ENCODE measurements around the gene ATP11B. TPM values are rescaled to one million over a fixed set of nuclear protein-coding genes. Genes with fewer than 3 reads are reported as not detected.
"Not testable (repeated sequence)": the region's sequence is repeated elsewhere in the genome, so short reads cannot be mapped to it uniquely, and the experiment has no call there.

ATP11B gene
- total RNA-seq, 4 donors from 2014 or later = 45.8 to 61.3 (median 49.4) TPM

DNA sequence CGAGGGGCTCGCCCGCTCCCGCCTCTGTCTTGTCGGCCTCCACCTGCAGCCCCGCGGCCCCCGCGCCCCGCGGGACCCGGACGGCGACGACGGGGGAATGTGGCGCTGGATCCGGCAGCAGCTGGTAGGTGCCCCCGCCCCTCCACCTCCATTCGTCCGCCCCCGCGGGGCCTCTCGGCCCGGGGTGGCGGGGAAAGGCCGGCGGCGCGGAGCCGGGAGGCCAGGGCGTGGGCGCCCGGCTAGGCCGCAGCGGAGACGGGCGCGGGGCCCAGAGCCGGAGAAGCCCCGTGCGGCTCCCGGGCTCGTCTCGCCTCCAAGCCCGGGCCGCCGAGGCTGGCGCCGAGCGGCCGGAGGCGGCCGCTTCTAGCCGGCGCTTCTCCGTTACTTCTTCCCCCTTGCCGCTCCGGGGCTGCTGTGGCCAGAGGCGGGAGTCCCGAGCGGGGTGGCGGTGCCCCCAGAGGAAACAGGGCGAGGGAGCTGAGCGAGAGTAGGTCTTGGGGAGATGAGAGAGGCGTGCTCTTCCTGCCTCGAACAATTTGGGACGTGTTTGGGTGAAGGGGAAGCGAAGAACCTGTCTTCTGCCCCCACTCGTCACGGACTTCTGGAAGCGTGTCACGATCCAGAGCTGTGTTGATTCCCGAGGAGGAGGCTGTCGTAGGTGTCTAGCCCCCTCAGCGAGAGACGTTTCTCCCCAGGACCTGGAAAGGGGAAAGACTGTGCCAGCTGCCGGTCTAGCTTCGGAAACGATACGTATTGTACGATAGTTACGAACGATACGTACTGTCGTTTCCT lies 555 bp downstream of the ATP11B start:
- H3K4me1 ChIP-seq = peaks cover 13 to 47% (median 40%) of the 10 kb centered on the region in 4 donors
- TF ChIP-seq POLR2A (IDR thresholded peaks at IDR 0.05; ENCODE audit: low read depth) (no peak), POLR2AphosphoS5 (IDR thresholded peaks at IDR 0.05) (peak; percentile 39 to 46)
- intact Hi-C loops (cut with DNase I) = no loop called here
- 0% methylated on average over 34 of the region's 86 CpGs for WGBS
- no peaks in the 10 kb centered on the region for H3K9me3 ChIP-seq
- no peak for DNase-seq (ENCODE audit: extremely low spot score)
- peaks cover 0 to 2% (median 0%) of the 10 kb centered on the region in 4 donors for H3K27me3 ChIP-seq
- H3K36me3 ChIP-seq = no peaks in the 10 kb centered on the region
- H3K4me3 ChIP-seq = peak overlapping the region; percentile 80 to 96 (median 94)
- peak overlapping the region; percentile 92 to 97 (median 96) for H3K27ac ChIP-seq (replicated peaks in 1 of 4)

GRCh38 chr3:182794455-182795388 lies 1.4 kb downstream of the ATP11B start:
- Histone ChIP-seq H3K27me3 (peaks cover 0 to 2% (median 0%) of the 10 kb centered on the region in 4 donors), H3K9me3 (no peaks in the 10 kb centered on the region), H3K27ac (replicated peaks in 1 of 4) (peak overlapping the region; percentile 92 to 97 (median 96)), H3K36me3 (no peaks in the 10 kb centered on the region), H3K4me1 (peaks cover 13 to 47% (median 40%) of the 10 kb centered on the region in 4 donors), H3K4me3 (peak overlapping the region; percentile 80 to 96 (median 94))
- WGBS = 3% methylated on average over 13 of the region's 13 CpGs
- no peak for TF ChIP-seq CTCF (IDR thresholded peaks at IDR 0.05)
- no peak for TF ChIP-seq POLR2A (IDR thresholded peaks at IDR 0.05; ENCODE audit: low read depth)
- no peak for TF ChIP-seq POLR2AphosphoS5 (IDR thresholded peaks at IDR 0.05)
- no peak for TF ChIP-seq EP300 (IDR thresholded peaks at IDR 0.05)
- intact Hi-C loops (cut with DNase I) = no loop called here
- DNase-seq (ENCODE audit: extremely low spot score) = no peak

DNA sequence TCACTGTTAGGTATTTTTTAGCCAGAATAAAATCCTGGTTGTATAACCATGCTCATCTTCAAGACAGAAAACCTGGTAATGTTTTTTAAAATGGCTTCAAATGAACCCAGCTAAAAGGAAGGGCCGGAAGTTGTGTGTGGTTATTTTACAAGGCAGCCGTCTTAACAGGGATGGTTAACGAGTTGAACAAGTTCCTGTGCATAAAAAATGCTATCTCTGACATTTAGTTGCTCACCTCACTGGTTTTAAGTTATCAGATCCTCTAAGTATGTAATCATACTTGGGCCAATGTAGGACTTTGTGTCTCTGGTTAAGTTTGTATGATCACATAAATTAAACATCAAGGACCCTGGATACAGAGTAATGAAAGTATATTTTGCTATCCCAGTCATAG lies 2.1 kb downstream of the ATP11B start:
- no peaks in the 10 kb centered on the region for H3K9me3 ChIP-seq
- 28% methylated on average over 3 of the region's 3 CpGs for WGBS
- peaks cover 0 to 2% (median 0%) of the 10 kb centered on the region in 4 donors for H3K27me3 ChIP-seq
- no peaks in the 10 kb centered on the region for H3K36me3 ChIP-seq
- intact Hi-C loops (cut with DNase I) = no loop called here
- no peak for DNase-seq (ENCODE audit: extremely low spot score)
- TF ChIP-seq POLR2AphosphoS5 (IDR thresholded peaks at IDR 0.05) (no peak), EP300 (IDR thresholded peaks at IDR 0.05) (no peak), CTCF (IDR thresholded peaks at IDR 0.05) (no peak), POLR2A (IDR thresholded peaks at IDR 0.05; ENCODE audit: low read depth) (no peak)
- peaks cover 13 to 47% (median 40%) of the 10 kb centered on the region in 4 donors for H3K4me1 ChIP-seq
- peak overlapping the region; percentile 80 to 96 (median 94) for H3K4me3 ChIP-seq
- peak overlapping the region in 3 of 4 donors; percentile 96 to 97 (median 97) for H3K27ac ChIP-seq (replicated peaks in 1 of 4)

DNA sequence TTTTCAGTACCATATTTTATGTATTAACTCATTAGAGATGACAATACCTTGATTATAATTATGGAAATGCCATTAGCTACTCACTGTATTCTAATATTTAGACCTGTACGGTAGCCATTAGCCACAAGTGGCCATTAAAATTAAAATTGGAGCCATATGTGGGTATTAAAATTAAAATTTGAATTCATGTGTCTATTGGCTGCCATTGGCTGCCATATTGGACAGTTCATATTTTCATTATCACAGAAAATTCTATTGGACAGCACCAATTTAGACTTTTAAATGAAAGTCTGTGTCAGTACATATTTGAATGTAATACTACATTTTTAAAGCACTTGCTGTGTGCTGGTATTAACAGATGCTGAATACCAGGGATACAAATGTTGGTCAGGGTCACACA lies 3.0 kb downstream of the ATP11B start:
- no peaks in the 10 kb centered on the region for H3K36me3 ChIP-seq
- no peak overlapping the region for H3K4me3 ChIP-seq
- H3K9me3 ChIP-seq = no peaks in the 10 kb centered on the region
- TF ChIP-seq CTCF (IDR thresholded peaks at IDR 0.05) = no peak
- TF ChIP-seq POLR2AphosphoS5 (IDR thresholded peaks at IDR 0.05) = no peak
- TF ChIP-seq EP300 (IDR thresholded peaks at IDR 0.05) = no peak
- TF ChIP-seq POLR2A (IDR thresholded peaks at IDR 0.05; ENCODE audit: low read depth) = no peak
- H3K4me1 ChIP-seq = peaks cover 13 to 47% (median 40%) of the 10 kb centered on the region in 4 donors
- H3K27ac ChIP-seq (replicated peaks in 1 of 4) = no peak overlapping the region
- intact Hi-C loops (cut with DNase I) = no loop called here
- 97% methylated on average over 1 of the region's 1 CpG for WGBS
- no peak for DNase-seq (ENCODE audit: extremely low spot score)
- no peaks in the 10 kb centered on the region for H3K27me3 ChIP-seq

- TF ChIP-seq CTCF (IDR thresholded peaks at IDR 0.05) = no peak
- no peak for TF ChIP-seq EP300 (IDR thresholded peaks at IDR 0.05)
- no peak for TF ChIP-seq POLR2A (IDR thresholded peaks at IDR 0.05; ENCODE audit: low read depth)
- TF ChIP-seq POLR2AphosphoS5 (IDR thresholded peaks at IDR 0.05) = no peak
- 69% methylated on average over 1 of the region's 1 CpG for WGBS
- intact Hi-C loops (cut with DNase I) = no loop called here
- no peaks in the 10 kb centered on the region for H3K36me3 ChIP-seq
- no peak overlapping the region for H3K4me3 ChIP-seq
- H3K4me1 ChIP-seq = peaks cover 16 to 50% (median 42%) of the 10 kb centered on the region in 4 donors
- no peak overlapping the region for H3K27ac ChIP-seq (replicated peaks in 1 of 4)
- no peak for DNase-seq (ENCODE audit: extremely low spot score)
- H3K27me3 ChIP-seq = no peaks in the 10 kb centered on the region
- no peaks in the 10 kb centered on the region for H3K9me3 ChIP-seq
Measured at GRCh38 chr3:182797876-182798275, 4.6 kb downstream of the ATP11B start.

DNA sequence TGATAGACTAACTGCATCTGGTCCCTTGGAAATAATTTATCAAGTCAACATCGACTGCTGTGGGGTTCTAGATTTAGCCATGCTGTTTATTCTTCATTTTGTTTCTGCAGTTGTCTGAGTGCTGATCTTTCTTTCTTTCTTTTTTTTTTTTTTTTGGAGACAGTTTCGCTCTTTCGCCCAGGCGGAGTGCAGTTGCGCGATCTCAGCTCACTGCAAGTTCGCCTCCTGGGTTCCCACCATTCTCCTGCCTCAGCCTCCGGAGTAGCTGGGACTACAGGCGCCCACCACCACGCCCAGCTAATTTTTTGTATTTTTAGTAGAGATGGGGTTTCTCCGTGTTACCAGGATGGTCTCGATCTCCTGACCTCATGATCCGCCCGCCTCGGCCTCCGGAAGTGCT lies 5.8 kb downstream of the ATP11B start:
- H3K27me3 ChIP-seq; H3K36me3 ChIP-seq; DNase-seq (ENCODE audit: extremely low spot score); intact Hi-C loops (cut with DNase I); H3K27ac ChIP-seq (replicated peaks in 1 of 4); H3K4me3 ChIP-seq; H3K9me3 ChIP-seq: not testable (repeated sequence)
- H3K4me1 ChIP-seq = peaks cover 20 to 57% (median 49%) of the 10 kb centered on the region in 4 donors
- WGBS = 95% methylated on average over 16 of the region's 16 CpGs

Measured in esophagus muscularis mucosa (tissue), 4 donors.